Measurements from ENCODE around the gene LYPD6.

LYPD6 gene

GRCh38 chr2:149353421-149353820 lies 23.0 kb downstream of the LYPD6 start:
- peak; percentile 24 for DNase-seq

- DNase-seq: no peak
Observed at GRCh38 chr2:149355716-149356422, 25.5 kb downstream of the LYPD6 start.

- no peak for DNase-seq
Observed at GRCh38 chr2:149357058-149357457, 26.7 kb downstream of the LYPD6 start.

- no peak for DNase-seq
Observed at GRCh38 chr2:149360106-149360505, 29.7 kb downstream of the LYPD6 start.

- DNase-seq: no peak
Observed at GRCh38 chr2:149363958-149364357, 33.6 kb downstream of the LYPD6 start.

- DNase-seq: no peak
Observed at GRCh38 chr2:149364839-149365238, 34.5 kb downstream of the LYPD6 start.

GRCh38 chr2:149365931-149366583 lies 35.7 kb downstream of the LYPD6 start:
- peak; percentile 81 for DNase-seq

- no peak for DNase-seq
Observed at GRCh38 chr2:149370061-149370775, 39.8 kb downstream of the LYPD6 start.

GRCh38 chr2:149371476-149371875 lies 41.1 kb downstream of the LYPD6 start:
- DNase-seq: no peak

GRCh38 chr2:149375801-149376361 lies 45.5 kb downstream of the LYPD6 start:
- DNase-seq: no peak

GRCh38 chr2:149380205-149380604 lies 49.8 kb downstream of the LYPD6 start:
- DNase-seq: no peak

- no peak for DNase-seq
Observed at GRCh38 chr2:149383340-149383739, 53.0 kb downstream of the LYPD6 start.

GRCh38 chr2:149385350-149385749 lies 55.0 kb downstream of the LYPD6 start:
- no peak for DNase-seq

- DNase-seq: no peak
Observed at GRCh38 chr2:149387411-149387810, 57.0 kb downstream of the LYPD6 start.

GRCh38 chr2:149388120-149388816 lies 57.9 kb downstream of the LYPD6 start:
- no peak for DNase-seq

- DNase-seq: no peak
Observed at GRCh38 chr2:149389506-149390167, 59.2 kb downstream of the LYPD6 start.

GRCh38 chr2:149393614-149394013 lies 63.2 kb downstream of the LYPD6 start:
- DNase-seq: no peak

- no peak for DNase-seq
Observed at GRCh38 chr2:149394864-149395263, 64.5 kb downstream of the LYPD6 start.

- peak; percentile 51 for DNase-seq
Observed at GRCh38 chr2:149399934-149400615, 69.7 kb downstream of the LYPD6 start.

GRCh38 chr2:149400997-149401396 lies 70.6 kb downstream of the LYPD6 start:
- no peak for DNase-seq

GRCh38 chr2:149409506-149409905 lies 79.1 kb downstream of the LYPD6 start:
- DNase-seq: peak; percentile 38

Measured in NCI-H1105 (cell line).